SK-N-SH treated with all-trans-retinoic acid at 6 μM for 48 hours (cell line): ENCODE measurements around the gene ANKRD11.

ENCODE experiments used
- ISL1 ChIP-seq: fragments of 250-450 bp; sonication (Bioruptor Pico); IDR thresholded peaks from 2 replicates; pipeline ENCODE4 v2.1.2; 2022; ENCODE audit warnings: mild to moderate bottlenecking, moderate library complexity
- TOX ChIP-seq: fragments of 250-450 bp; sonication (Bioruptor Pico); IDR thresholded peaks from 2 replicates; pipeline ENCODE4 v1.8.0; 2021; ENCODE audit warnings: mild to moderate bottlenecking, moderate library complexity, borderline replicate concordance
- ZFP3 ChIP-seq: fragments of 250-450 bp; sonication (Bioruptor Pico); IDR thresholded peaks from 2 replicates; pipeline ENCODE4 v1.5.0; 2020; ENCODE audit warnings: mild to moderate bottlenecking, moderate library complexity
- ZFP30 ChIP-seq: fragments of 450-650 bp; formaldehyde crosslinking; IDR thresholded peaks from 2 replicates; pipeline ENCODE4 v1.5.0; 2022; ENCODE audit warnings: mild to moderate bottlenecking, moderate library complexity
- ZNF8 ChIP-seq: fragments of 450-650 bp; formaldehyde crosslinking; IDR thresholded peaks from 2 replicates; pipeline ENCODE4 v1.5.0; 2020; ENCODE audit warnings: mild to moderate bottlenecking, moderate library complexity
- TF ChIP-seq, protein P1 (sequence below): fragments of 250-450 bp; sonication (Bioruptor Pico); IDR thresholded peaks from 2 replicates; pipeline ENCODE4 v1.8.0; 2020; ENCODE audit warnings: mild to moderate bottlenecking, moderate library complexity, borderline replicate concordance

DNA sequence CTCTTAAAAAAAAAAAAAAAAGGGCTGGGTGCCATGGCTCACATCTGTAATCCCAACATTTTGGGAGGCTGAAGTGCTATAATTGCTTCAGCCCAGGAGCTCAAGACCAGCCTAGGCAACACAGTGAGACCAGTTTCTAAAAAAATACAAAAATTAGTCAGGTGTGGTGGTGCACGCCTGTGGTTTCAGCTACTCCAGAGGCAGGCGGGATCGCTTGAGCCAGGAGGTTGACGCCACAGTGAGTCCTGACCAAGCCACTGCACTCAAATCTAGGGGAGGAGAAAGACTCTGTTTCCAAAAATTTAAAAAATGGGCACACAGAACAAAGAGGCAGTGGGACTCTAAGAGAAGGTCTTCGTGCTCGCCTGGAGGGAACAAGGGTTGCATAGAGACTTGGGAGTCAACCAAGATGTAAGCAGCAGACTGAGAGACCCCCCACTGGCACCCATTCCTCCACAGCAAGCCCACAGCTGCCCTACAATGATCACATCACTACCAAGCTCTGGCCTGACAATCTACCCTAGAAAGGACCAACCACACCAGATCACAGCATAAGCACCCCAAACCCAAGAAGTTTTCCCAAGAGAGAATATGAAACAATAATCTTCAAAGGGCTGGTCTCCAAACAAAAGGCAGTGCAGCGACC is 121.6 kb downstream of the ANKRD11 start:
- TF ChIP-seq, protein P1, sequence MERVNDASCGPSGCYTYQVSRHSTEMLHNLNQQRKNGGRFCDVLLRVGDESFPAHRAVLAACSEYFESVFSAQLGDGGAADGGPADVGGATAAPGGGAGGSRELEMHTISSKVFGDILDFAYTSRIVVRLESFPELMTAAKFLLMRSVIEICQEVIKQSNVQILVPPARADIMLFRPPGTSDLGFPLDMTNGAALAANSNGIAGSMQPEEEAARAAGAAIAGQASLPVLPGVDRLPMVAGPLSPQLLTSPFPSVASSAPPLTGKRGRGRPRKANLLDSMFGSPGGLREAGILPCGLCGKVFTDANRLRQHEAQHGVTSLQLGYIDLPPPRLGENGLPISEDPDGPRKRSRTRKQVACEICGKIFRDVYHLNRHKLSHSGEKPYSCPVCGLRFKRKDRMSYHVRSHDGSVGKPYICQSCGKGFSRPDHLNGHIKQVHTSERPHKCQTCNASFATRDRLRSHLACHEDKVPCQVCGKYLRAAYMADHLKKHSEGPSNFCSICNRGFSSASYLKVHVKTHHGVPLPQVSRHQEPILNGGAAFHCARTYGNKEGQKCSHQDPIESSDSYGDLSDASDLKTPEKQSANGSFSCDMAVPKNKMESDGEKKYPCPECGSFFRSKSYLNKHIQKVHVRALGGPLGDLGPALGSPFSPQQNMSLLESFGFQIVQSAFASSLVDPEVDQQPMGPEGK (CRISPR knock-in tag), result no peak
- TF ChIP-seq ZNF8 (no peak), ZFP3 (CRISPR knock-in tag) (no peak), TOX (CRISPR knock-in tag) (no peak), ZFP30 (CRISPR knock-in tag) (no peak), ISL1 (CRISPR knock-in tag) (no peak)
